Sigmoid colon (tissue), 4 donors: ENCODE results near the gene CGB5.

ENCODE experiments used
- EP300 ChIP-seq, 4 donors: sonication (generic); formaldehyde crosslinking; IDR thresholded peaks; one replicate each; pipeline ENCODE4 v1.6.1; 2017; ENCODE audit warnings: antibody characterized with exemption in 4 of 4
- POLR2A ChIP-seq, 2 donors: fragments of 450-650 bp; IDR thresholded peaks; one replicate each; pipeline ENCODE4 v1.6.1; 2016; ENCODE audit warnings: antibody characterized with exemption in 2 of 2, mild to moderate bottlenecking in 2 of 2, moderate library complexity in 2 of 2
- TF ChIP-seq, protein P1 (sequence below), 4 experiments: fragments of 450-650 bp in 3 of 4; fragments of 200-600 bp in 1 of 4; IDR thresholded peaks; one replicate each; pipeline ENCODE4 v1.5.1; 2016 to 2019; ENCODE audit warnings: antibody characterized with exemption in 4 of 4, mild to moderate bottlenecking in 3 of 4, moderate library complexity in 2 of 4

DNA sequence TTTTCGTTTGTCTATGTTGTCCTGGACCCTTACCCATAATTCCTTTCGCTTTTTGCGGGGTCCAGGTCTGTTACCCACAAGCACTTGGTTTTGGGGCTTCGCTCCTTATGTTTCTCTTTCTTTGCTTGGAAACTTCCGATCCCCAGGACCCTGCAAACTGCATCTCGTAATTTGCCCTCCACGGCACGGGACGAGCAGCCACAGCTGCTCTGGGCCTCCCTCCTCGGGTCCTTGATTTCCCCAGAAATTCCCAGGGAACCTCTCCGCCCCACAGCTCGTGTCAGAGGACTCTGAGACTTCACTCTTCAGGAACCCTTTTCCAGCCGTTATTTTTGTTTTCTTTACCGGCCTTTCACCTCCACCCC is 42.2 kb downstream of the CGB5 start:
- TF ChIP-seq POLR2A (IDR thresholded peaks at IDR 0.05), result no peak
- TF ChIP-seq EP300 (IDR thresholded peaks at IDR 0.05), result no peak
- TF ChIP-seq, protein P1, sequence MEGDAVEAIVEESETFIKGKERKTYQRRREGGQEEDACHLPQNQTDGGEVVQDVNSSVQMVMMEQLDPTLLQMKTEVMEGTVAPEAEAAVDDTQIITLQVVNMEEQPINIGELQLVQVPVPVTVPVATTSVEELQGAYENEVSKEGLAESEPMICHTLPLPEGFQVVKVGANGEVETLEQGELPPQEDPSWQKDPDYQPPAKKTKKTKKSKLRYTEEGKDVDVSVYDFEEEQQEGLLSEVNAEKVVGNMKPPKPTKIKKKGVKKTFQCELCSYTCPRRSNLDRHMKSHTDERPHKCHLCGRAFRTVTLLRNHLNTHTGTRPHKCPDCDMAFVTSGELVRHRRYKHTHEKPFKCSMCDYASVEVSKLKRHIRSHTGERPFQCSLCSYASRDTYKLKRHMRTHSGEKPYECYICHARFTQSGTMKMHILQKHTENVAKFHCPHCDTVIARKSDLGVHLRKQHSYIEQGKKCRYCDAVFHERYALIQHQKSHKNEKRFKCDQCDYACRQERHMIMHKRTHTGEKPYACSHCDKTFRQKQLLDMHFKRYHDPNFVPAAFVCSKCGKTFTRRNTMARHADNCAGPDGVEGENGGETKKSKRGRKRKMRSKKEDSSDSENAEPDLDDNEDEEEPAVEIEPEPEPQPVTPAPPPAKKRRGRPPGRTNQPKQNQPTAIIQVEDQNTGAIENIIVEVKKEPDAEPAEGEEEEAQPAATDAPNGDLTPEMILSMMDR (IDR thresholded peaks at IDR 0.05), result no peak
